SHP77 (cell line): ENCODE results near the gene MAFG.
"Not testable (repeated sequence)": the region's sequence is repeated elsewhere in the genome, so short reads cannot be mapped to it uniquely, and the experiment has no call there.

Experiments used
- DNase-seq, 2 experiments: peaks; one replicate each; lab custom pipeline; 2025; lab: John Stamatoyannopoulos, UW

The MAFG gene

DNA sequence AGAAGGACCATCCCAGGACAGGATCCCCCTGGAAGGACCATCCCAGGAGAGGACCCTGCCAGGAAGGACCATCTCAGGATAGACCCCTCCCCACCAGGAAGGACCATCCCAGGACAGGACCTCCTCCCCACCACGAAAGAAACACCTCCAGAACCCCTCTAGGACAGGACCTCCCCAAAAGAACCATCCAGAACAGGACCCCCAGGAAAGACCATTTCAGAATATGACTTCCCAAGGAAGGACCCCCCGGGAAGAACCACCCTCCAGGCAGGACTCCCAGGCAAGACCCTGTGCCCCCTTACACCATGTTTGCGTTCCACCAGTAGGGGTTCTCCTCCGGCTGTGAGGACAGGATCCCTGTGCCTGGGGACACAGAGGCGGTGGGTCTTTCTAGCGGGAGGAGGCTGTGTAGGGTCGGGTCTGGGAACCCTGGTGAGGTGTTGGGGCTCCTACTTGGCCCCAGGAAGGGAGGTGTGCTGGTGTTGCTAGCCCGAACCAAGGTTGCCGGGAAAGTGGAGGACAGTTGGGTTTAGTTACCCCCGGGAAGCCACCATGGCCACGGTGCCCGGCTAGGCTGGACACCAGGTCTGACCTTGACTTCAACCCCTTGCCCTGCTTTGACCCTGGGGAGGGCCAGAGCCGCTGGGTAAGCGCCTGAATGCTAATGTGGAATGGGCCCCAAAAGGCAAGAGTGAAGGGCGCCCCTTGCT is 31.3 kb upstream of the MAFG start:
- DNase-seq, result no peak

DNA sequence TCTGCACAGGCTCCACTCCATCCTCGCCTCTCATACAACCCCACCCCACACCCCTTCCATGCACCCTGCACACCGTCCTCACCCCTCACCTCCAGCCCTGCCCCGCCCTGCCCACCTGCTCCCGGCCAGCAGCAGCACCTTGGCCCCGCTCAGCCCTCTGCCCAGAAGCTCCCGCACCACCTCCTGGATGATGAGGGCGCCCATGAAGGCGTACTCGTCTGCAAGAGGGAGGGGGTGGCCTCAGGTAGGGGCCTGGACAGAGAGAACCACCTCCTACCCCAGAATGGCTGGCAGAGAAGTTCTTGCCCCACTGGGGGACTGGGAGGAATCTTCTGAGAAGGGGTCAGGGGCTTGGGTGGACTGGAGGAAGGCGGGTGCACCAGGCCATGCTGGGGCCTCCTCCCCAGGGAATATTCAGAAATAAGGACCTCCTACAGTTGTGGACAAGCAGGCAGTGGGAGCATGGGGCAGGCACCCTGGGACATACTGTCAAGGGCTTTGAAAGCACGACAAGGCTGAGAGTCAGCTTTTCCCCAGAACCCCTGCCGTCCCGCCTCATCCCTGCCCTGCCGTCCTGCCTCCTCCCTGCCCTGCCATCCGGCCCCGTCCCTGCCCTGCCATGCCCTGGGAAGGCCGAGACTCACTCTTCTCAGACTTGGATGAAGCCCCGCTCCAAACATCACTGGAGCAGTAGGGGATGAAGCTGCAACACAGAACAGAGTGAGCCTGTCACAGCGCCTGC is 30.3 kb upstream of the MAFG start:
- no peak for DNase-seq

DNA sequence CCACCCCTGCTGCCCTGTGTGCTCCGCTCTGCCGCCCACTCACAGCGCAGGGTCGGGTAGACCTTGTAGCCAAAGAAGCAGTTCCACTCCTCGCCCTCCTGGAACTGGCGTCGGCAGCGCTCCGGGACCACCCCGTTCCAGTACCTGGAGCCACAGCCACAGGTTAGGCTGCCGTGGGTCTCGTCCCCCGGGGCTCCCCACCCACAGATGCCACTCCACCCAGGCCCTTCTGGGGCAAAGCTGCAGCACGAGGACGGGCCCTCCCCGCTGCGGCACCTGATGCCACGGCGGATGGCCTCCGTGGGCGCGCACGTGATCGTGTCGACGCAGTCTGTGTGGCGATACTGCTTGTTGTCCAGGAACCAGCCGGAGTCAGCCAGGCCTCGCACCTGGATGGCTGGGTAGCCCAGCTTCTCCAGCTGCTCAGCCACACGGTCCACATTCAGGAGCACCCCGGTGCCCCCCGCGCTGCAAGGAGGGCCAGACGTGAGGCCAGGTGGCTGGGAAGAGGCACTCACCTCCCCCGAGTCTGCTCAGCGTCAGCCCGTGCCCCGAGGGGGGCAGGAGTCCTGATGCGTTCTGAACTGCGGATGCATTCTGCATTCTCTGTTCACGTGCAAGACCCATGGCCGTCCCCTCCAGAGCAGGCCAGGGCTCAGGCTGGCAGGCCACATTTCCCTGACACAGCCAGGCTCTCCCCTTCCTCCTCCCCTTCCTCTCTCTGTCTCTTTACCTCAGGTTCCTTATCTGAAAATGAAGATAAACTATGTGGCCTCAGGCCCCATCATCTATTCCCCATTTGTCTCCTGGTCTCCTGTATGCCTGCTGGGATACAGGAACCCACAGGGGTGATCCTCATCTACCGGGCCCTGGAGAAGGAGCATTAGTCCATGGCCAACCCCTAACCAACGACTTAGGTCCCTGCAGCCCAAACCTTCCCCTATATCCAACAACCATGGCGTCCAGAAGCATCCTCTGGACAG is 29.4 kb upstream of the MAFG start:
- DNase-seq, result no peak

DNA sequence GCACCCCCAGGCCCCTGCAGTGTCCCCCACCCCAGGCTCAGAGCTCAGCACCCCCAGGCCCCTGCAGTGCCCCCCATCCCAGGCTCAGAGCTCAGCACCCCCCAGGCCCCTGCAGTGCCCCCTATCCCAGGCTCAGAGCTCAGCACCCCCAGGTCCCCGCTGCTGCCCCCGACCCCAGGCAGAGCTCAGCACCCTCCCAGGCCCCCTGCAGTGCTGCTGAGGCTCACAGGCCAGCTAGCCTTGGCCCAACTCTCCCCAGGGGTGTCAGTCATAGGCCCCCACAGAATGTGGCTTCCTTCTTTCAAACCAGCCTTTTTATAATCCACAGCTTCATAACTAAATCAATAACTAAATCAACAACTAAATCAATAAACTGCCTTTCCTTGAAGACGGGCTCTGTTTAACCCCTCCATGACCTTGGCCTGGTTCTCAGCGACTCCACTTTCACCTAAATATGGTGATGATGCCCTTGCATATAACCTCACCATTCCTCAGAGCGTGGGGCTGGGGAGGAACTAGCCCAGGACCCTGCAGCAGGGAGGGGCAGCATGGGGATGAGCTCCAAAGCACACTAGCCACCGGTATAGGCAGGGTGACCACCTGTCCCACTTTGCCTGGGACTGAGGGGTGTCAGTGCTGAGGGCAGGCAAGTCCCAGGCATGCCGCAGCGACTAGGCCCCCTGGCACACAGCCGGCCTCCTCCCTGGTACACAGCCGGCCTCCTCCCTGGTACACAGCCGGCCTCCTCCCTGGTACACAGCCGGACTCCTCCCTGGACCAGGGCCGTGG is 28.4 kb upstream of the MAFG start:
- DNase-seq, result no peak

DNA sequence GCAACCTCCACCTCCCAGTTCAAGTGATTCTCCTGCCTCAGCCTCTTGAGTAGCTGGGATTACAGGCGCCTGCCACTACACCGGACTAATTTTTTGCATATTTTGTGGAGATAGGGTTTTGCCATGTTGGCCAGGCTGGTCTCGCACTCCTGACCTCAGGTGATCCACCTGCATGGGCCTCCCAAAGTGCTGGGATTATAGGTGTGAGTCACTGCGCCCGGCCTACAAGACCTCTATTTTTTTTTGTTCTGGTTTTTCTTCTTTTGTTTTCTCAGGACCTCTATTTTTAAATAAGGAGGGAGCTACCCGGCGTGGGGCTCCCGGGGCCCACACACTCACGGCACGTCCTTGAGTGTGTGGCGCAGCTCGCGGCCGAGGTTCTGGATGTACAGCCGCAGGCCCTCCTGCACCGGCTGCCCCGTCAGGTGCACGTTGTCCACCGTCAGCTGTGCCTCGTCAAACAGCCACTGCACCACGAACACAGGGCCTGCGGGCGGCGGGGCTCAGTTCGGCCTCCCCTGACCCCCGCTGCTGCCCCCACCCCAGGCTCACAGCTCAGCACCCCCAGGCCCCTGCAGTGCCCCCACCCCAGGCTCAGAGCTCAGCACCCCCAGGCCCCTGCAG is 27.6 kb upstream of the MAFG start:
- no peak for DNase-seq

DNA sequence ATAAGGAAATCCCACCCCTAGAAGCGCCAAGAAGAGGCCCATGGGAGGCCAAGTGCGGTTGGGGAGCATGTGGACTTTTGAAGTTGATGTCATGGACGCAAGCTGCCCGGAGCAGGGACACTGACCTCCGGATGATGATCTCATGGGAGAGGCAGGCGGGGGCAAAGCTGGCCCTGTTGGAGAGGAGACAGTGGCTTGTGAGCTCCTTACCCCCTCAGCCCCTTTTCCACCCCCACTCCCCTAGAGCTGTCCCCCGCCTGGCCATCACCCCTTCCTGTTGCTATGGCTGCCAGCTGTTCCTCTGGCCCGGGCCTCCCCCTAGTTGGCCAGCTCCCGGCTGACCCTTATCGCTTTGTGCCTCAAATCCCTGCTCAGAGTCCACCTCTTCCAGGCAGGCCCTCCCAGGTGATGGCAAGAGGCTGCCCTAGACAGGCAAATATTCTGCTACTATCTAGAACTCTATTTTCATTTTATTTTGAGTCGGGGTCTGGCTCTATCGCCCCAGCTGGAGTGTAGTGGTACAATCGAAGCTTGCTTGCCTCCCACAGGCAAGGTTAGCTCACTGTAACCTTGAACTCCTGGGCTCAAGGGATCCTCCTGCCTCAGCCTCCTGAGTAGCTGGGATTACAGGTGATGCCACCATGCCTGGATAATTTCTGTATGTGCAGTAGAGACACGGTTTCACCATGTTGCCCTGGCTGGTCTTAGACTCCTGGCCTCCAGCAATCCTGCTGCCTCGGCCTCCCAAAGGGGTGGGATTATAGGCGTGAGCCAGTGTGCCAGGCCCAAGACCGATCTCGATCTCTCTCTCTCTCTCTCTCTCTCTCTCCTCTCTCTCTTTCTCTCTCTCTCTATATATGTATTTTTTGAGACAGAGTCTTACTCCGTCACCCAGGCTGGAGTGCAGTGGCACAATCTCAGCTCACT is 26.9 kb upstream of the MAFG start:
- DNase-seq, result no peak

DNA sequence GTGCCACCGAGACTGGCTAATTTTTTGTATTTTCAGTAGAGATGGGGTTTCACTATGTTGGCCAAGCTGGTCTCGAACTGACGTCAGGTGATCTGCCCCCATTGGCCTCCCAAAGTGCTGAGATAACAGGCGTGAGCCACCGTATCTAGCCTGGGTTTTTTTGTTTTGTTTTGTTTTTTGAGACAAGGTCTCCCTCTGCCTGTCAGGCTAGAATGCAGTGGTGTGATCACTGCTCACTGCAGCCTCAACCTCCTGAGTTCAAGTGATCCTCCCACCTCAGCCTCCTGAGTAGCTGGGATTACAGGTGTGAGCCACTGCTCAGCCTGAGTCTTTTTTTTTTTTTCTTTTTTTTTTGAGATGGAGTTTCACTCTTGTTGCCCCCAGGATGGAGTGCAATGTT is 25.9 kb upstream of the MAFG start:
- not testable (repeated sequence) for DNase-seq

DNA sequence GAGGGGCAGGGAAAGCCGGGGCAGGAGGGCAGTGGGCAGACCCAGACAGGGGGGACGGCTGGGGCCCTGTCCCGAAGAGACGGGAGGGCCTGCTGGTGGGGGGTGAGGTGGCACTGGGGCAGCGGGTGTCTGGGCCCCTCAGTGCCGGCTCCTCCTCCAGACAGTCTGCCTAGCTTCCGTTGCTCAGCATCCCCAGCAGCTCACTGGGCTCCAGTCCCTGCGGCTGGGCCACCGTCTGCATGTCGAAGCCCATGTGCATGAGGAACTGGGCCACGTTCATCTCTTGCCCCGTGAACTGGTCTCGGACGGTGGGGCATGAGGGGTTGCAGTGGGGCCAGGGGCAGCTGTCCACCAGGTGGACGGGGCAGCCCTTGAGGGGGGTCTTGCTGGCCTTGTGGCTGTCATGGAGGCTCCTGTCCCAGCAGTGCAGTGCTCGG is 25.3 kb upstream of the MAFG start:
- no peak for DNase-seq

DNA sequence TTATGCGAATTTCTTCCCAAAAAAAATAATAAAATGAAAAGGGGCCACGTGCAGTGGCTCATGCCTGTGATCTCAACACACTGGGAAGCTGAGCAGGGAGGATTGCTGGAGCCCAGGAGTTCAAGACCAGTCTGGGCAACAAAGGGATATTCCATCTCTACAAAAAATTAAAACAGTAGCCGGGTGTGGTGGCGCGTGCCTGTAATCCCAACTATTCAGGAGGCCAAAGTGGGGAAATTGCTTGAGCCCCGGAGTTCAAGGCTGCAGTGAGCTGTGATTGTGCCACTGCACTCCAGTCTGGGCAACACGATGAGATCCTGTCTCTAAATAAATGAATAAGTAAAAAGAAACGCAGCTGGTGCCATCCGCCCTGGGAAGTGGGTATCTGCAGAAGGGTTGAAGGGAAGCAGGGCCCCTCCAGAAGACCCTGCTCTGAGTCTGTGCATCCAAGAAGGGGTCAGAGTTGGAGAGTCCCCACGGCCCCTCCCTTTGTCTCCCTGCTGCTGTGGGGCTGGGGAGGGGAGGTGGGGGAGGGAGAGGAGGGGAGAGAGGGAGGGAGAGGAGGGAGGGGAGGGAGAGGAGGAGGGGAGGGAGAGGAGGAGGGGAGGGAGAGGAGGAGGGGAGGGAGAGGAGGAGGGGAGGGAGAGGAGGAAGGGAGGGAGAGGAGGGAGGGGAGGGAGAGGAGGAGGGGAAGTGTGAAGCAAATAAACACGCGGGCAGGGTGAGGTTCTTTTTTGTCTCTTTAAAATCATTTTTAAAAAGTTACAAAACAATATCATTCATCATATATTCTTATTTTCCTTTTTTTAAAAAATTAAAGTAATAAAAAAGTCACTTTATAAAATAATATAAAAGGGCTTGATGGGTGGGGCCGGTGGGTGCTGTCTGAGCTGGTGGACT is 24.5 kb upstream of the MAFG start:
- no peak for DNase-seq

DNA sequence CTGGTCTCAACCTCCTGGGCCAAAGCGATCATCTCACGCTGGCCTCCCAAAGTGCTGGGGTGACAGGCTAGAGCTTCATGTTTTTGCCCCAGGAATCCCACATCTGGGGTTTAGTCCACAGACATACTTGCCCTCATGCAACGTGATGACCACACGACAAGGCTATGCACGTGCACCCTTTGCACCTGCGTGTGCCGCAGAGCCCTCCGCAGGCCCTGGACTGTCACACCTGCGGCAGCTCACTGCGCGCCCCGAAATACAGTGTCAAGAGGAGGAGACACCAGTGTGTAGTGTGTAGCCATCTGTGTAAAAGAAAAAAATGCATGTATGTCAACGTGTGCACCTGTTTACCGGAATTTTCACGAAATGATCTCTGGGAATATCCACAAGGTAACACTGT is 23.0 kb upstream of the MAFG start:
- DNase-seq, result no peak

DNA sequence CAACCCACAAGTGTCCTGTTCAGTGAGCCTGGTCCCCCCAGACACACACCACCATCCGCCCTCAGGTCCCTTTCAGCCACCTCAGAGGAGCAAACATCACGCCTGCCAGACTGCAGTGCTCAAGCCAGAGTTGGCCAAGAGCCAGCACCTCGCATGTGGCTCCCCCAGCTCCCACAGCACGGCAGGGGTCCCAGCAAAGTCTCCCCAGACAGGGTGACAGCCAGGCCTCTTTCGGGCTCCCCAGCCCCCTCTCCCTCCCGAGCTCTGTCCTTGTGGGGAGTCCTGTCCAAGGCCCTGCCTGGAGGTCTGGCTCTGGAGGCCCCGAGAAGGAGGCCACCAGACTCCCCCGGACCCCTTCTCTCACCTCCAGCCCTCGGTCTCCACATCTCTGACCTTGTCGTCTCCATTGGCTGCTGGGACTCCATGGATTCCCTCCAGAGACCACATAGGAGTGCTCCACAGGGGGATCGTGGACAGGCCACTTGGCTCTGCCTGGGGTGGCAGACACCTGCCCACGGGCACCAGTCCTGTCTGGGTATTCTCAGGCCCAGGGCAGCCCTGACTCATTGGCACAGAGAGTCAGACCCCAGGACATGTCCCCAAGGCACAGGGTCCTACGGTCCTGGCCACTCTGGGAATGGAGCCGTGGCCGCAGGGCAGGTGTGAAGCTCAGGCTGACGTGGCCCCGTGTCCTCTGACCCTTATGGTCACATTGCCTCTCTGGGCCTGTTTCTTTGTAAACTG is 21.3 kb upstream of the MAFG start:
- no peak for DNase-seq

DNA sequence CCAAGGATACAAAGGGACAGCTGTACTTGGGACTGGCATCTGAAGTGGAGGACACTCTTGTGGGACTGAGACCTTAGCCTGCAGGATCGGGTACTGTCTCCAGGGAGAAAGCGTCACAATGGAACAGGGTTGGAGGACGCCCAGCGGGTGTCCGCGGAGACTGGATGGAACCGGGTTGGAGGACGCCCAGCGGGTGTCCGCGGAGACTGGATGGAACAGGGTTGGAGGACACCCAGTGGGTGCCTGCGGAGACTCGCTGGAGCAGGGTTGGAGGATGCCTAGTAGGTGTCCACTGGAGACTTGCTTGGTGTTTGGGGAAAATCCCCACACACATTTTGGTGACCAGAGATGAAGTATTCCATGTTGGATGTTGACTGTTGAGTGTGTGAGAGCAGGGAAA is 19.7 kb upstream of the MAFG start, which contains the start of gene MYADML2:
TSS of gene MYADML2 (minus strand) at position 45 of the 400 bp plus-strand sequence. CDS start 5,492 bp downstream, outside the sequence.
- DNase-seq, result no peak

DNA sequence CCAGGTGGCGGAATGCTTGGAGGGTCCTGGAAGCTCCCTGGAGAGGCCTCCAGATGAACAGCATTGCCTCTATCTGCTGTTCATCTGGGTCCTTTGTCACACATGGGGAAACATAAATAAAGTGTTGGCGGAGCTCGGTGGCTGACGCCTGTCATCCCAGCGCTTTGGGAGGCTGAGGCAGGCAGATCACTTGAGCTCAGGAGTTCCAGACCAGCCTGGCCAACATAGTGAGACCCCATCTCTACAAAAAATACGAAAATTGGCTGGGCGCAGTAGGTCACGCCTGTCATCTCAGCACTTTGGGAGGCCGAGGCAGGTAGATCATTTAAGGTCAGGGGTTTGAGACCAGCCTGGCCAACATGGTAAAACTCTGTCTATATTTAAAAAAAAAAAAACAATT is 17.3 kb upstream of the MAFG start:
- DNase-seq, result no peak

DNA sequence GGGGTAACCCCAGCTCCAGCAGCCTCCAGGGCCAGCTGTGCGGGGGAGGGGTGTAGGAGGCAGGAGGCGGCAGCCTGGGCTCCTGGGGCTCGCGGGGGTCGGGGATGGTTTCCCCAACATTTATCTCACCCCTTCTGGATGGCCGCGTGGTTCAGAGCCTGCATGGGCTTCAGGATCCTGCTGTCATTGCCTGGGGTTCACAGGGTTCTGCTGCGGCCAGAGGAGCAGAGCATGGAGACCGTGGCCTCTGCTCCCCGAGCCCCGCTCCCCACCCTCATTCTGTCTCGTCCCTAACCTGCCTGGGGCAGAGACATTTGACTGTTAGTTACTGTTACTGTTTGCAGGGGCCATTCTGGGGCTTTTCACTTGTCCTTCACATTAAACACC is 14.6 kb upstream of the MAFG start:
- no peak for DNase-seq

DNA sequence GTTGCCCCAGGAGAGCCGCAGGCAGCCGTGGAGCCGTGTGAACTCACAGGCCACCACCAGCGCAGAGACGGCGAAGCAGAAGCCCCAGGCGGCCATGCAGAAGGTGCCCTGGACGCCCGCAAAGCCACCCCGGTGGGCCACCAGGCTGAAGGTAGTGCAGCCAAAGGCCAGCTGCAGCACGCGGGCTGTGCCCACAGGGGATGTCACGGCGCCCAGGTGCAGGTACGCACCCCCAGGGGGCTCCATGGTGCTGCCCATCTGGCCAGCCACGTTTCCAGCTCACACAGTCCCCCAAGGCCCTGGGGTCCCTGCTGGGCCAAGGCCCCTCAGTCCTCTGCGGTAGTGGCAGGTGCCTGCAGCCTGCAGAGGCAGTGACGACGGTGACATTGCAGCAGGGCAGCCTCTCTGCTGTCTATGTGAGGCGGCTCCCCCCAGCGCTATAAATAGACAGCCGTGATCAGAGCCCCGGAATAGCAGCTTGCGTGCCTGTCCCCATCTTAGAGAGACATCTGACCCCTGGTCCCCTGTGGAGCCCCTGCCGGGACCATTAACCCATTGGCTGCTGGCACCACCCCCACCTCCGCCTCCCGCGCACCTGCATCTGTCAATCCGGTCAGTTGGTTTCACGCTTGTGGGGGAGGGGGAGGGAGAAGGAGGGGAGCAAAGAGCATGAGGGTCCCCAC is 14.1 kb upstream of the MAFG start:
- DNase-seq, result peak in 1 of 2 experiments; percentile 31

DNA sequence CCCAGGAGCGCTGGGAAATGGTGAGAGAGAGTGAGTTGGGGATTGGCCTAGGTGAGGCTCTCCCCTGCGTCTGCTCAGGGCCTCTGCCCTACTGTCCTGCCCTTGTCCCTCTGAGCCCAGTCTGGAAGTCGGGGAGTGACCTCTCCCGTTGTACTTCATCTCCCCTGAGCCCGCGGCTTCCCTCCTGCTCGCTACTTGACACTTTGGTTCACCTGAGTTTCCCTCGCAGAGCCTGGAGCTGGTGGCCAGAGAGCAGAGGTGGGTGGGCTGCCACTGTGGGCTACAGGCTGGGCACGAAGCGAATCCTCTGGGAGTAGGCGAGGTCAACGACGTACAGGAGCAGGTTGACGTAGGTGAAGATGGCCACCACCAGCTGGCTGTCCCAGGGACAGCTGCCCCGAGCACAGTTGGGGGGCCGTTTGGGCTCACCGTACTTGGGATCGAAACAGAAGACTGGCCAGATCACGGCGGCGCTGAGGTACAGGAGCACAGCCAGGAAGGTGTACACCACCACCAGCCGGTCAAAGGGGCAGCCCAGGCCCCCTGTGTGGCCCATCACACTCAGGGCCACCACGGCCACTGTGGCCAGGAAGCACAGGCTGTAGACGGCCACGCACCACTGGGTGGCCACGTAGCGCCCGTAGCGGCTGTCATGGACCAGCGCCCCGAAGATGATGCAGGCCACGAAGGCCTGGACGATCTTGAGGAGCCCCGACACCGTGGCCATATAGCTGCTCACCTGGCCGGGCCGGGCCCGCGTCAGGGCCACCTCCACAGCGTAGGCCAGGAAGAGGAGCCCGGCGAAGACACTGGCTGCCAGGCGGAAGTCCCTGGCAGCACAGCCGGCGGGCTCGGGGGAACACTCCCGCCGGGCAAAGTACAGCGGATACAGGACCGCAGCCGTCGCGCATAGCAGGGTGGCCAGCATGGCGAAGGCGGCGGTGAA is 13.3 kb upstream of the MAFG start:
- no peak for DNase-seq
